GM12864 (cell line): ENCODE measurements around the gene ELMO1.

Source experiments
- DNase-seq: peaks from one replicate; pipeline ENCODE4 v3.0.0-alpha.2; 2011; ENCODE audit warnings: low read depth
- H3K4me3 ChIP-seq: 2 replicates; pipeline ENCODE4 v1.5.1; 2011; ENCODE audit warnings: mild to moderate bottlenecking, low read depth, low read length, control low read depth
- TF ChIP-seq, protein P1 (sequence below): IDR thresholded peaks from 2 replicates; pipeline ENCODE4 v1.5.1; 2011; ENCODE audit warnings: low read depth, mild to moderate bottlenecking, moderate library complexity, low read length, control low read depth, inconsistent platforms; ENCODE audit errors: missing control alignments

ELMO1 gene

DNA sequence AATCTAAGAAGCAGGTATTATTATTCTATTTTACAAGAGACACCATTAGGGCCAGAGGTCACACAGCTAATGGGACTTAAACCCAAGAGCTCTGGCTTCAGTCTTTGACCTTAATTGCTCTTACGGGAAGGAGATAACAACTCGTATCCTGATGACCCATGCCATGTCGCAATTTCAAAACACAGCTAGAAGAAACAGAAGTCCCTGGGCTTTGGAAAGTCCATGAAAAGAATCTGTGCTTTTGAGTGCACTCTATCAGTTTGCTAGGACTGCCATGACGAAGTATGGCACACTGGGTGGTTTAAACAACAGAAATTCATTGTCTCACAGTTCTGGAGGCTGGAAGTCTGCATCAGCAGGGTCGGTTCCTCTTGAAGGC, 476.5 kb downstream of the ELMO1 start:
- H3K4me3 ChIP-seq = no peak overlapping the region
- no peak for DNase-seq
- TF ChIP-seq, protein P1, sequence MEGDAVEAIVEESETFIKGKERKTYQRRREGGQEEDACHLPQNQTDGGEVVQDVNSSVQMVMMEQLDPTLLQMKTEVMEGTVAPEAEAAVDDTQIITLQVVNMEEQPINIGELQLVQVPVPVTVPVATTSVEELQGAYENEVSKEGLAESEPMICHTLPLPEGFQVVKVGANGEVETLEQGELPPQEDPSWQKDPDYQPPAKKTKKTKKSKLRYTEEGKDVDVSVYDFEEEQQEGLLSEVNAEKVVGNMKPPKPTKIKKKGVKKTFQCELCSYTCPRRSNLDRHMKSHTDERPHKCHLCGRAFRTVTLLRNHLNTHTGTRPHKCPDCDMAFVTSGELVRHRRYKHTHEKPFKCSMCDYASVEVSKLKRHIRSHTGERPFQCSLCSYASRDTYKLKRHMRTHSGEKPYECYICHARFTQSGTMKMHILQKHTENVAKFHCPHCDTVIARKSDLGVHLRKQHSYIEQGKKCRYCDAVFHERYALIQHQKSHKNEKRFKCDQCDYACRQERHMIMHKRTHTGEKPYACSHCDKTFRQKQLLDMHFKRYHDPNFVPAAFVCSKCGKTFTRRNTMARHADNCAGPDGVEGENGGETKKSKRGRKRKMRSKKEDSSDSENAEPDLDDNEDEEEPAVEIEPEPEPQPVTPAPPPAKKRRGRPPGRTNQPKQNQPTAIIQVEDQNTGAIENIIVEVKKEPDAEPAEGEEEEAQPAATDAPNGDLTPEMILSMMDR = no peak

DNA sequence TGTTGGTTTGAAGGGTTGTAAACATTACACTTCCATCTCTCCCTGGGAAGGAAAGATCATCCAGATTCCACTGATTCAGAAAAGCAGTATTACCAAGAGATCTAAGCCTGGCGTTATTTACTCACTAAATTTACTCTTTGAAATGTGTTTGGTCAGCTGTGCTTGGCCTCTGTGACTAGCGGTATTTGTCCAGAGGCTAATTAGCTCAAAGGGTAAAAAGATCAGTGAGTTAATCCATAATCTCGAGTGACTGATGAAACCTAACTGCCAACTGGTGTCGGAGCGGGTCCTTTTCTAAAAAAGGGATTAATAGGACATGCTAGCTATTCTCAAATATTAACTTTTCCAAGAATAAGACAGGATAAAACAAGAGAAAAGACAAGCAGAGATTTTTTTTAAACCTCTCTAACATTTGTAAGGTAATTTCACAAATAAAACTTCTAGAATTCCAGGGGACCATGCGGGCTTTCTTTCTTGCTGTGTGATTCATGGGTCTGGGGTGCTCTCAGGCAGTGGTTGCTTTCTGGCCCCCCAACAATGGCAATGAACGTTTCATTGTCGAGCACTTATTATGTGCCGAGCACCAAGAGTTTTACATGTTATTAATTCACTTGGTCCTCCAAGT, 477.0 kb downstream of the ELMO1 start:
- TF ChIP-seq, protein P1 = no peak
- DNase-seq = no peak
- no peak overlapping the region for H3K4me3 ChIP-seq

DNA sequence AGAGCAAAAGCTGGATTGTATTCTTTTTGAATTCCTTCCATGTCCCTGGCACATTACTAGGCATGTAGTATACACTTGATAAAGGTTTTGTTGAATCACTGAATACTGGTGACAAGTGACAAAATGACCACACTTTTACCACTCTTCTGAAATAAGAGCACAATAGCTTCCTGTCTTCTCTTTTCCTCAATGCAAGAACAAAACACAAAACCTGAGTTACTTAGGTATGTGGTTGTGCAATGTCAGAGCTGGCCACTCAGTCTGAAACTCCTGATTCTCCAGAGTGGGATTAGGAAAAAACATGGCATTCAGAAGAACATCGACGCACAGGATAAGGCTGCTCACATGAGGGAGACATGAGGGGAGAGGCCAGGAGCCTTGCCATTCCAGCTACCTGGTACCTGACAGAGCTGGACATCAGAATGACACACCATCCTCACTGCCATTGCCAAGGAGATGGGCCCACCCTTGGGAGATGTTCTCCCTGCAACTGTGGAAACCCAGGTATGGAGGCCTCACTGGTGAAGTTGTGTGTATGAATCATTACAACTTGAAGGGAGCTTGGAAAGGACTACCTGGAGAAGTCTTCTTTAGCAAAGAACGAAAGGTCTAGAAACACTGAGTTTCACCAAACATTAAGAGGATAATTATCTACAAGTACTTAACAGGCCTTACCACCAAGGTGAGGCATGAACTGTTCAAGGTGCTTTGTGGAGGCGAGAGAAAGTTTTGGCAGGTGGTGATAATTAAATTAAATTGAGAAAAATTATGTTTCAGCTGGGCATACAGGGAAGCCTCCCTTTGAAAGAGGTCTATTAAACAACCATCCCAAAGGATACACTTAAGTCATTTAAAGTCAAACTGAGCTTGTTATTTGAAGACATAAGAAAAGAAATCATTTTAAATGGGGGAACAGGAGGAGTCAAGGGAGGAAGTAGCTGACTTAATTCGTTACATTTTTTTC, 477.8 kb downstream of the ELMO1 start:
- no peak for DNase-seq
- TF ChIP-seq, protein P1 = no peak
- no peak overlapping the region for H3K4me3 ChIP-seq

DNA sequence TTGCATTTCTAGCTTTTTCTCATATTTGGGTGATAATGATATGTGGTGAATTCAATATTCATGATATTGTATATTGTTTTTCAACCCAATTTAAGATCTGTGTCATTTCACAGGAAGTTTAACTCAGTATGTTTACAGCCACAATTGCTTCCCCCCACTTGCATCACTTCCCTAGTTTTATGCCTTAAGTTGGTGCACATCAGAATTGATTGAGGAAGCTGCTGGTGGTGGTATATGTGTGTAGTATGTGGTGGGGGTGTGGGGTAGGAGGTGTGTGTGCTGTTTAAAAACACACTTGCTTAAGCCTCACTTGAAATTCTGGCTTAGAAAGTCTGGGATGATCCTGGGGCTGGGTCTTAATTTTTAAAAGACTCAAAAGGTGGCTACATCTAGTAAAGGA, 479.3 kb downstream of the ELMO1 start:
- no peak for DNase-seq
- TF ChIP-seq, protein P1 = no peak
- no peak overlapping the region for H3K4me3 ChIP-seq

DNA sequence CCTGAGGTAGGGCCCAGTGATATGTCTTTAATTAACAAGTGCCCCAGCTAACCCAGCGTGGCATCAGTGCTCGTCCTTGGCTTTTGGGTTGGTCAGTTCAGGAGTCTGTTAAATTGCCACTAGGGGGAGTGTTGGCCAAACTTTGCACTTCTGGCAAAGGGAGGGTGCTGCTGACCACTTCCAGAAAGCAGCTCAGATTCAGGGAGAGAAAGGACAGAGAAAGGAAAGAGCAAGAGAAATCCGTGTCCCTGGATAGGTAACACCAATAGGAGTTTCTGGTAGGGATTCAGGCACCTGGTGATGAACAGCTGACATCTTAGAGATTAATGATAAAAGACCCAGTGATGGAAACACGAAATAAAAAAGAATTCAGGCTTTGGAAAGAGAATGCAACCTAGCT, 481.3 kb downstream of the ELMO1 start:
- DNase-seq = no peak

DNA sequence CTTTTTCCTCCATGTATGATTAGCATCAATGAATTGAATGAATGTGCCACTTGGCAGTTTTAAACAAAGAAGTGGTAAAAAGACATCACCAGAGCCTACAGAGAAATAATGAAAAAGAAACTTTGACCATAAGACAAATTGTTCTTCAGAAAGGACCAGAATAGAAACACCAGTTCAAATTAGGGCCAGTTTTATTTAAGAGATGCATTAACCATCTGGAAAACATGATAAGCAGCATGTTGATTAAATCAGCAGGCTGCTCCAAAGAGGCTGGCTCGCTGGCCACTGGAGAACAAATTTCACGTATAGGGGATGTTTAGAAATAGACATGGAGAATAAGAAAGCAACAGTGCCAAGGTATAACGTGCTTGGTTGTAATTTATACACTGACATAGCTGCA, 482.0 kb downstream of the ELMO1 start:
- DNase-seq = no peak
- no peak overlapping the region for H3K4me3 ChIP-seq
- TF ChIP-seq, protein P1 = no peak

More for the DNA sequence above, 481.3 kb downstream of the ELMO1 start:
- TF ChIP-seq, protein P1 = peak; percentile 67
- no peak overlapping the region for H3K4me3 ChIP-seq
